ENCODE data around the gene SLC35B1.

Gene SLC35B1

DNA sequence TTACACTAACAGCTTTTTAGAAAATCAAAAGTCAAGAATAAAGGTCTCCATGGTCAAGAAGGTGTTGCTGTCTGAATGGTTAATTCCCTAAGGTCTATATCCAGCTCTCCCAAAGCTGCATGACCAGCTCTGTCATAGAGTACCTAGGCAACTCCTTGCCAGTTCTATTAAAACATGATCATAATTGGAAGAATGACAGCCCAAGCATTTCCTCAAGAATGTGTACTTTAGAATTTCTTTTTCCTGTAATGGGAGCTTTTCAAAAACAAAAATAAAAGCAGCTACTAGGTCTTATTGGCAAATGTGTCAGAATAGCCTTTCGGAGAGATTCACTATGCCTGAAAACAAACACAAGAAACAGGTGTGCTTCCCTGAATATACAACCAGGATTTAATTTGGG, 37.8 kb downstream of the SLC35B1 start:
- DNase-seq: no peak

DNA sequence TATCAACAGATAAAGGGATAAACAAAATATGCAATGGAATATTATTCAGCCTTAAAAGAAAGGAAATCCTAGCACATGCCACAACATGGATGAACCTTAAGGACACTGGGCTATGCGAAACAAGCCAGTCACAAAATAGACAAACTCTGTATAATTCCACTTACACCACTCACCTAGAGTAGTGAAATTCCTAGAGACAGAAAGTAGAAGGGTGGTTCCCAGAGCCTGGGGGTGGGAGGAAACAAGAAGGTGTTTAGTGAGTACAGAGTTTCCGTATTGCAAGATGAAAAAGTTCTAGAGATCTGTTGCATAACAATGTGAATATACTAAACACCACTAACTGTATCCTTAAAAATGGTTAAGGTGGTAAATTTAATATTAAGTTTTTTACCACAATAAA, 39.9 kb downstream of the SLC35B1 start:
- DNase-seq: no peak

DNA sequence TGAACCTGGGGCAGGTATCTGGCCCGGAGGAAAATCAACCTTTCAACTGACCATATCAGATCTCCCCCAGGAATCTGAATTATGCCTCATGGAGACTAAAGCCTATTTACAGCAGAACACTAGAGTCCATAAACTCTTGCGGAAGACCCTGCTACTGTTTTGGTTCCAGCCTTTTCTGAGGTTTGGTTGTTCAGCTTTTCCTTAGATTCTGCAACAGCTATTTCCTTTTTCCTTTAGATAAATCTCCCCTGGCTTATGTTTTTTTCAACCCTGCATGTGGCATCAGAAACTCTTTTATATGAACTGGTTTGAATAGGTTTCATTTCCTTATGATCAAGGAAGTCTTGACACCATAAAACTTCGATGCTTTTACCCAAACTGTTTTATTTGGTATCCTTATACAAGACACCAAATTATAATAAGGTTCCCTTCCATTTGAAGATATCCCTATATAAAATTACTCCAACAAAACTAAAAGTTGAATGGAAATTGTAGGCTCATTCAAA, 43.0 kb downstream of the SLC35B1 start:
- DNase-seq: no peak

DNA sequence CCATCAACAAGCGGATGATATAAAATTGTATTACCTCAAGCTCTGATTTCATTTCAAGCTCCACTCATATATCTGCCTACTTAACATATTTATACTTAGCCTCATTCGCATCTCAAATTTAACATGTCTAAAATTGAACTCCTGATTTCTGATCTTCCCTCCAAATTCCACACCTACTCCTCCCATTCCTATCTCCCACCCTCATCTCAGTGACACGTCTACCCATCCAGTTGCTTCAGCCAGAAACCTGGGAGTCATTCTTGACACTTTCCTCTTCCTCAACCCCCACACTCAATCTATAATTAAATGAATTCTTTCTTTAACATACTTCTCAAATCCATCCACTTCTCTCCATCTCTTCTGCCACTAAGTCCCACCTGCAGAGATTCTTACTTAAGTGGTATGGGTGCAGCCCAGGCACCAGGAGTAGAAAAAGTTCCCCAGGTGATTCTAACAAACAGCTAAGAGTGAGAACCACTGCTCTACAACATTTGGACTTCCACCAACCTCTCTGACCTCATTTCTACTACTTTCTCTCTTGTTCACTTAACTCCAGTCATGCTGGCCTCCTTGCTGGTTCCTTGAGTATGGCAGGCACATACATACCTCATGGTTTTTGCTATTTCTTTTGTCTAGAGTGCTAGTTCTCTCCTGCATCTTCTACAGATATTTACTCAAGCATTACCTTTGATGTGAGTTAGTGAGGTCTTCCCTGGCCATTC, 47.9 kb downstream of the SLC35B1 start:
- no peak for DNase-seq

DNA sequence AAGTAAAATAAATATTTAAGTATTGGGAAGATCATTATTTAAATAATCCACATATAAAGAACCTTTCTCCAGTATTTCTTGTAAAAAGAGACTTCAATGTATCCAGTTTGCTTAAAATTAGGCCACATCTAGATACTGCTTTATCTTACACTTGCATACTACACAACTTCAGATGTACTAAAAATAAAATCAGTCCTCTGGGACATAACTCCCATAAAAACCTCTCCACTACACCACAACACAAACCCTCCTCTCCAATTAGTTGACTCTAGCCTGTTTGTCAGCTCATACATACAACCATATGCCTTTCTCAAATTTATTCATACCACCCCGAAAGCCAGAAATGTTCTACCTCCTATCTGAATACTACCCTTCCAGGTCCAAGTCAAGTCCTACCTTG, 51.5 kb downstream of the SLC35B1 start:
- DNase-seq: no peak
